GM18526 (cell line): ENCODE results near the gene SYCE3.

Experiments
- POLR2A ChIP-seq: IDR thresholded peaks from 3 replicates; pipeline ENCODE4 v1.6.1; 2011; ENCODE audit not compliant: insufficient read length; ENCODE audit errors: extremely low read depth

Gene SYCE3

DNA sequence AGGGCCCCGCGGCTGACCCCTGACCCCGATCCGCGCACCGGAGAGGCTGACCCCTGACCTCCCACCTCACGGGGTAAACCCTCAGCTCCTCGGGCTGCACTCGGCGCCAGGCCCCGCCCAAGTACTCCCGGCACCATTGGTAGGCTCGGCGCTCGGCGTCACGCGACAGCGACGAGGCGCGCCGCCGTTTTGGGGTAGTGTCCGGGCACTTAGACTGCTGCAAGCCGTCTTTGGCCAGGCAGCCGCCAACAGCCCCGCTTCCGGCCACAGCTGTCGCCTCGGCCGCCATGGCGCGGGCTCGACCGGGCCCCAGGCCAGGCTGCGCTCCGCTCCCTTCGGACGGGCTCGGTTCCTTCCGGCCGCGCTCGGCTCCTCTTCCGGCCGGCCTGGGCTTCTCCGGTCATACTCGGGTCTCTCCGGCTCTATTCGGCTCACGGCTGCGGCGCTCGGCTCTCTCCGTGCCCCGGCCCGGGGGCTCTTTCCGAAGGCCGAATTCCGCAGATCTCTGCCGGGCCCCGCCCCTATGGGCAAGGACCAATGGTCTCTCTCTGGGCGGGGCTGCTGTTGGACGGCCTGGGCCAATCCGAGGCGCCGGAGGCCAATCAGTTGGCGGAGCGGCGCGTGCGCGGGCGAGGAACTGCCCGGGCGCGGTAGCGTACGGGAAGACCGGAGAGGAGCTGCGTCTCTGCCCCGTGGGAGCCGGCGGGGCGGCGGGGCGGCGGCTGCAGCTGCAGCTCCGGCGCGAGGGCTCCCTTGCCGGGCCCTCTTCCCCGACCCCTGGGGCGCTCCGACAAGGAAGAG, 20.0 kb upstream of the SYCE3 start, which contains the start of gene CHKB:
TSS of gene CHKB (minus strand) at position 357 of the 801 bp plus-strand sequence. CDS start at position 289, 68 bp downstream.
- peak; percentile 75 for TF ChIP-seq POLR2A

- no peak for TF ChIP-seq POLR2A
Measured at GRCh38 chr22:50581950-50582492, 19.3 kb upstream of the SYCE3 start.

GRCh38 chr22:50581031-50581949, 18.6 kb upstream of the SYCE3 start:
- TF ChIP-seq POLR2A = no peak

DNA sequence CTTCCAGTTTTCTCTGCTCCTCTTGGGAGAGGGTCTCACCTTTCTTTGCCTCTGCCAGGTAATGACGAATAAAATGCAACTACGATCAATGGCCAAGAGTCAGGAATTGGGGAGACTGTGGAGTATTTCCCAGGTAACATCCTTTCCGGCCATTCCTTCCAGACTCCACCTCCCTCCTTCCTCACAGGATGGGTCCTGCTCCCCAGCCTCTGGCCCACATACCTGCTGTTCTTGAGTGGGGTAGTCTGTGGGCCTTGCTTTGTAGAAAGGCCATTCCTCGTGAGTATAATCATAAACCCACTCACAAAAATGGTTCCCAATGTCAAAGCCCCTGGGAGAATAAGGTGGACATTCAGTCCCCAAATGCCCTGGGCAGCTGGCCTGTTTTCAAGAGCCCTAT, 17.0 kb upstream of the SYCE3 start:
- TF ChIP-seq POLR2A = no peak

GRCh38 chr22:50578776-50579310, 16.1 kb upstream of the SYCE3 start:
- TF ChIP-seq POLR2A = no peak

- TF ChIP-seq POLR2A = no peak
Measured at GRCh38 chr22:50577987-50578775, 15.5 kb upstream of the SYCE3 start, which contains the start of gene CPT1B. TSS of gene CPT1B (minus strand) at chr22:50578427. CDS start at chr22:50577915, 512 bp downstream.

- TF ChIP-seq POLR2A = no peak
Measured at GRCh38 chr22:50577697-50577986, 14.9 kb upstream of the SYCE3 start.

GRCh38 chr22:50576806-50577696, 14.3 kb upstream of the SYCE3 start:
- TF ChIP-seq POLR2A = no peak

- TF ChIP-seq POLR2A = no peak
Measured at GRCh38 chr22:50576070-50576469, 13.4 kb upstream of the SYCE3 start.

DNA sequence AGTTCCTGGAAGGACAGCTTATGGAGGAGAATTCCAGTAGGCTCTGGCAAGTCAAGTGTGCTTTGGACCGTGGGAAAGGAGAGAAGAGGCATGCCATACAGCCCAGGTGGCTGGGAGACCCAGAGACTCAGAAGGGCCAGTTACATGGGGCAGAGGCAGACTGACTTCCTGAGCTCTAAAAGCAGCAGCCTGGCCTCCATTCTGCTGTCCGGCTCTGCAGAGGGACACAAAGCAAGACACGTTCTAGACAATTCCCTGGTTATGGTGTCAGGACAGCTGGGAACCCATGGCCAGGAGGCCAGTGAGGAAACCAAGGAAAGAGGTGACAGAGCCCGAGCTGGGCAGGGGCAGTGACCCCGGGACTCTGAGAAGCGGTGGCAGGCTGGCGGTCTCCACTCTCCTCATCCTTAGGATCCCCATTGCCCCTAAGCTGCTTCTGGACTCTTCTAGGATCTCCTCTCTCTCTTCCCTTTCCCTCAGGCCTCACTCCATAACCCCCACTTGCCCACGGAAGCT, 12.8 kb upstream of the SYCE3 start:
- no peak for TF ChIP-seq POLR2A

- TF ChIP-seq POLR2A = no peak
Measured at GRCh38 chr22:50574383-50574755, 11.7 kb upstream of the SYCE3 start.

- no peak for TF ChIP-seq POLR2A
Measured at GRCh38 chr22:50573491-50574382, 11.0 kb upstream of the SYCE3 start.

- no peak for TF ChIP-seq POLR2A
Measured at GRCh38 chr22:50572965-50573364, 10.2 kb upstream of the SYCE3 start.
